Prostate gland (tissue), 2 donors: ENCODE results near the gene BPIFB2. TPM values are rescaled to one million over a fixed set of nuclear protein-coding genes. Genes with fewer than 3 reads are reported as not detected.

Experiments
- DNase-seq: peaks from one replicate; pipeline ENCODE4 v3.0.0-alpha.2; 2019; ENCODE audit warnings: low spot score
- H3K27ac ChIP-seq, 2 donors: fragments of 200-600 bp; sonication (generic); 2 replicates each; pipeline ENCODE4 v1.5.1; 2017 to 2019
- H3K27me3 ChIP-seq: fragments of 200-600 bp; sonication (generic); replicated peaks from 2 replicates; pipeline ENCODE4 v1.5.1; 2019; ENCODE audit not compliant: insufficient read depth
- H3K36me3 ChIP-seq, 2 donors: fragments of 200-600 bp; sonication (generic); 1 replicate in 1 of 2; 2 replicates in 1 of 2; pipeline versions ENCODE4 v1.5.1 to v1.8.1; 2017 to 2019
- H3K4me1 ChIP-seq: fragments of 200-600 bp; sonication (generic); replicated peaks from 2 replicates; pipeline ENCODE4 v1.5.1; 2019
- H3K4me3 ChIP-seq, 2 donors: fragments of 200-600 bp; sonication (generic); 2 replicates each; pipeline ENCODE4 v1.5.1; 2017 to 2019
- H3K9me3 ChIP-seq: fragments of 200-600 bp; sonication (generic); 2 replicates; pipeline ENCODE4 v1.5.1; 2017
- POLR2A ChIP-seq: fragments of 450-650 bp; IDR thresholded peaks from one replicate; pipeline ENCODE4 v1.6.1; 2016; ENCODE audit warnings: antibody characterized with exemption, mild to moderate bottlenecking
- POLR2AphosphoS5 ChIP-seq: sonication (generic); formaldehyde crosslinking; IDR thresholded peaks from one replicate; pipeline ENCODE4 v1.6.1; 2017; ENCODE audit warnings: antibody characterized with exemption
- WGBS: methylation state at CpG from one replicate; pipeline ENCODE4 v1.1.5; 2018; 5-methylcytosine and 5-hydroxymethylcytosine counted together
- intact Hi-C: fragments of 100-400 bp; cut with DNase I; formaldehyde crosslinking; loops from one replicate; pipeline ENCODE4 v1.14.2; 2022
- total RNA-seq, 2 donors: library from RNA; depleted of rRNA; stranded (reverse); fragments of >200 nt; gene quantifications; one replicate each; pipeline ENCODE4 v1.1.0, GENCODE V29; 2016
- TF ChIP-seq, protein P1 (sequence below), 4 experiments: fragments of 200-600 bp in 2 of 4; fragments of 450-650 bp in 2 of 4; sonication (generic) in 2 of 4; IDR thresholded peaks; 1 replicate in 3 of 4; 2 replicates in 1 of 4; pipeline ENCODE4 v1.5.1; 2016 to 2019; ENCODE audit warnings: antibody characterized with exemption in 4 of 4, mild to moderate bottlenecking in 2 of 4, moderate library complexity in 2 of 4

BPIFB2 gene
- total RNA-seq, 2 donors from 2014 or later = 5.1 TPM; not detected in 1

DNA sequence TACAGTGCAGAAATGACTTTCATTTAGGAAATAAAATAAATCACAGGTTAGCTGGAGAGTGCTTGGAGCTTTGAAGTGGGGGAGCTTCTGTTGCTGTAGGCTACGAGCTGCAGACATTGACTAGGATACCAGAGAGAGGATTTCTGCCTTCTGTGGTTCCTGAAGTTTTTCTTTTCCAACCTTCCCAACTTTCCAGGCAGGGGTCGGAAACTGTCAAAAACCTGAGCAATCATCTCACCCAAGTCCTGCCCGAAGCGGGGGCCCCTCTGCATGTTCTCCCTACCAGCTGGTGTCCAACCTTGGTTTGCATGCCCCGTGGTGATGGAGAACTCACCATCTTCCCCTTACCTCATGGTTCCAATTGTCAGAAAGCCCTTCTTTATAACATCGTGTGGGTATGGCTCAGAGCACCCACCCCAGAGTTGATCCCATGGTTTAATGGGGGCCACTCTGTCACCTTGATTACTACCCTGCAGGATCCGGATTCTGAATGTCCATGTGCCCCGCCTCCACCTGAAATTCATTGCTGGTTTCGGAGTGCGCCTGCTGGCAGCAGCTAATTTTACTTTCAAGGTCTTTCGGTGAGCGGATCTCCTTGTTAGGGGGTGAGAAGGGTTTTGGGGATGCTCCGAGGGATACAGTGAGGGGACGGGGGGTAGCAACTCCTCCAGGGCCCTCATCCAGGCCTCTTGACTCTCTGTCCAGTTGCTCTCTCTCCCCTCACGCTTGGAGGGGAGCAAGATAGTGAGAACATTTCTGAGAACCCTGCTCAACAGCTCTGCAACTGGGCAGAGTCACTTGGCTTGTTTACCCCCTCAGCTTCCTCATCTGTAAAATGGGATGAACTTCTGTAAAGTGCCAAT, 5.1 kb downstream of the BPIFB2 start:
- no peak for TF ChIP-seq POLR2A
- TF ChIP-seq, protein P1, sequence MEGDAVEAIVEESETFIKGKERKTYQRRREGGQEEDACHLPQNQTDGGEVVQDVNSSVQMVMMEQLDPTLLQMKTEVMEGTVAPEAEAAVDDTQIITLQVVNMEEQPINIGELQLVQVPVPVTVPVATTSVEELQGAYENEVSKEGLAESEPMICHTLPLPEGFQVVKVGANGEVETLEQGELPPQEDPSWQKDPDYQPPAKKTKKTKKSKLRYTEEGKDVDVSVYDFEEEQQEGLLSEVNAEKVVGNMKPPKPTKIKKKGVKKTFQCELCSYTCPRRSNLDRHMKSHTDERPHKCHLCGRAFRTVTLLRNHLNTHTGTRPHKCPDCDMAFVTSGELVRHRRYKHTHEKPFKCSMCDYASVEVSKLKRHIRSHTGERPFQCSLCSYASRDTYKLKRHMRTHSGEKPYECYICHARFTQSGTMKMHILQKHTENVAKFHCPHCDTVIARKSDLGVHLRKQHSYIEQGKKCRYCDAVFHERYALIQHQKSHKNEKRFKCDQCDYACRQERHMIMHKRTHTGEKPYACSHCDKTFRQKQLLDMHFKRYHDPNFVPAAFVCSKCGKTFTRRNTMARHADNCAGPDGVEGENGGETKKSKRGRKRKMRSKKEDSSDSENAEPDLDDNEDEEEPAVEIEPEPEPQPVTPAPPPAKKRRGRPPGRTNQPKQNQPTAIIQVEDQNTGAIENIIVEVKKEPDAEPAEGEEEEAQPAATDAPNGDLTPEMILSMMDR (IDR thresholded peaks at IDR 0.05) = no peak
- TF ChIP-seq POLR2AphosphoS5 = no peak
- H3K4me1 ChIP-seq = peaks cover 4% of the 10 kb centered on the region
- 81% methylated on average over 15 of the region's 15 CpGs for WGBS
- no peak overlapping the region for H3K27ac ChIP-seq
- no peaks in the 10 kb centered on the region for H3K9me3 ChIP-seq
- H3K36me3 ChIP-seq = no peaks in the 10 kb centered on the region
- DNase-seq = no peak
- no peak overlapping the region for H3K4me3 ChIP-seq
- intact Hi-C loops = no loop called here
- H3K27me3 ChIP-seq = no peaks in the 10 kb centered on the region

DNA sequence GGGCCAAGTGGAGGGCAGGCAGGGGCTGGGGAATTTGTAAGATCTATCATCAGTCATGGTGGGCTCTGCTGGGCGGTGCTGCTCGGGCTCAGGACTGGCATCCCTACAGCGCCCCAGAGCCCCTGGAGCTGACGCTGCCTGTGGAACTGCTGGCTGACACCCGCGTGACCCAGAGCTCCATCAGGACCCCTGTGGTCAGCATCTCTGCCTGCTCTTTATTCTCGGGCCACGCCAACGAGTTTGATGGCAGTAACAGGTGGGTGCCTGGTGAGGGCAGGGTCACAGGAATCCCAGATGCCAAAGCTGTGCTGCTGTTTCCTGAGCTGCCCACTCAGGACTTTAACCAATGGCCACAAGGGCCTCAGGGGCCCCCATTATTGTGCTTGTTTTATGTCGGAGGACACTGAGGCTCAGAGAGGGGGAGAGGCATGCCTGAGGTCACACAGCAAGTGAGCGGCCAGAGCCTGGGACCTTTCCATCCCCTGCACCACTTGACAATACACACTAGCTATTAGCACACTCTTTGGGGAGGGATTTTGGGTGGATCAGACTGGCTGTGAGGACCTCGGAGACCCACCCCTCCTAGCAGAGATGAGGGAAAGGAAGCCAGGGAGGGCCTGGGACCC, 6.3 kb downstream of the BPIFB2 start:
- Histone ChIP-seq H3K27ac (no peak overlapping the region), H3K9me3 (no peaks in the 10 kb centered on the region), H3K36me3 (no peaks in the 10 kb centered on the region), H3K27me3 (no peaks in the 10 kb centered on the region), H3K4me1 (peaks cover 4% of the 10 kb centered on the region), H3K4me3 (no peak overlapping the region)
- TF ChIP-seq POLR2AphosphoS5 (no peak), POLR2A (no peak)
- TF ChIP-seq, protein P1 (IDR thresholded peaks at IDR 0.05) = no peak
- intact Hi-C loops = no loop called here
- WGBS = 70% methylated on average over 12 of the region's 12 CpGs
- no peak for DNase-seq

DNA sequence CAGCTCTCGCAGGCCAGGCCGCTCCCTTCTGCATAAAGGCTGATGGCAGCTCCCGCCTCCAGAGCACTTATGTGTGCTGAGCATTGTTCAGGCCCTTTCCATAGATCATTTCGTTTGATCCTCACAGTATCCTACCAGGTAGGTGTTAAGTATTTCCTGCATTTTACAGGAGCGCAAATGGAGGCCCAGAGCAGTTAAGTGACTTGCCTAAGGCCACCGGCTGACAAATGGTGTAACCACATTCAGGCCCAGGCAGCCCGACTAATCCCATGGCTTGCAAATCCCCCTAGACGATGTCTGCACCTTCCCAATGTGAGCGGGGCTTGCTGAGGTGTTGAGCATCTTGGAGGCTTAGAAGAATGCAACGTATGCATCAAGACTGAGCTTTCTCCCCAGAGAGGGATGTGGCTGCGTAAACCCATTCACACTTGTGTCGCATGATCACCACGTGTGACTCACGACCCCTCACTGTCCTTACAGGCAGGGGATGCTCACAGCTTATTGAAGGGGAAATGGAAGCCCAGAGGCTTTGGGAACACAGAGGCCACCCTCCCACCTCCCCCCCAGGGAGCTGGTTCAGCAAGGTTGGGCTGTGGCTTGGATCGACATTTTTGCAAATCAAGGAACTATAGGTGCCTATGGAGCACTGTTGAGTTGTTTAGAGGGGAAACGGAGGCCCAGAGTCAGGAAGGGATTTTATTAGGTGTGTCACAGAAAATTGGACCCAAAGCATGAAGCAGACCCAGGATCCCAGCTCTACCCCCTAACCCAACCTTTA, 7.0 kb downstream of the BPIFB2 start:
- H3K4me3 ChIP-seq = no peak overlapping the region
- TF ChIP-seq, protein P1 (IDR thresholded peaks at IDR 0.05) = no peak
- TF ChIP-seq POLR2A (no peak), POLR2AphosphoS5 (no peak)
- no peak overlapping the region for H3K27ac ChIP-seq
- intact Hi-C loops = no loop called here
- H3K36me3 ChIP-seq = no peaks in the 10 kb centered on the region
- WGBS = 50% methylated on average over 16 of the region's 16 CpGs
- no peaks in the 10 kb centered on the region for H3K27me3 ChIP-seq
- peaks cover 2% of the 10 kb centered on the region for H3K4me1 ChIP-seq
- no peak for DNase-seq
- H3K9me3 ChIP-seq = no peaks in the 10 kb centered on the region

DNA sequence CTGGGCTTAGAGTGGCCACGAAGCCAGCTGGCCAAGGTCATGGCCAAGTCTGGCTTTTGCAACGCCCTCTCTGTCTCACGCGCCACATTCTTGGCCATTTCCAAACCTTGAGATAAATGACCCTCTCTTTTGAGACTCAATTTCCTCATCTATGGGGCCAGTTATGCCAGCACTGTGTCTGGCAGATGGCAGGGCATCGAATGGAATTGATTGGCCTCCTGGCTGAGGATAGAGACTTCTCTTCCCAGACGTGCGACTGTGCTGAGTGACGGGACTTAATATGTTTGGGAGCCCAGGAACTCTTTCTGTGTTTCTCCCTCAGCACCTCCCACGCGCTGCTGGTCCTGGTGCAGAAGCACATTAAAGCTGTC, 7.6 kb downstream of the BPIFB2 start:
- Histone ChIP-seq H3K27ac (no peak overlapping the region), H3K27me3 (no peaks in the 10 kb centered on the region), H3K9me3 (no peaks in the 10 kb centered on the region), H3K36me3 (no peaks in the 10 kb centered on the region), H3K4me3 (no peak overlapping the region), H3K4me1 (no peaks in the 10 kb centered on the region)
- 77% methylated on average over 10 of the region's 10 CpGs for WGBS
- TF ChIP-seq POLR2A (no peak), POLR2AphosphoS5 (no peak)
- TF ChIP-seq, protein P1 (IDR thresholded peaks at IDR 0.05) = no peak
- intact Hi-C loops = no loop called here
- no peak for DNase-seq
